Measurements from ENCODE around the gene SIPA1.
"Not testable (repeated sequence)": the region's sequence is repeated elsewhere in the genome, so short reads cannot be mapped to it uniquely, and the experiment has no call there.

SIPA1 gene

DNA sequence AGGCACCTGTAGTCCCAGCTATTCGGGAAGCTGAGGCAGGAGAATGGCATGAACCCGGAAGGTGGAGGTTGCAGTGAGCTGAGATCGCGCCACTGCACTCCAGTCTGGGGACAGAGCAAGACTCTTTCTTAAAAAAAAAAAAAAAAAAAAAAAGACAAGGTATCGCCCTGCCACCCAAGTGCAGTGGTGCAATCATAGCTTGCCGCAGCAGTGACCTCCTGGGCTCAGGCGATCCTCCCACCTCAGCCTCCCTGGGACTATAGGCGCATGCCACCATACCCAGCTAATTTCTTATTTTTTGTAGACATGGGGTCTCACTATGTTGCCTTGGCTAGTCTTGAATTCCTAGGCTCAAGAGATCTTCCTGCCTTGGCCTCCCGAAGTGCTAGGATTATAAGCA, 23.0 kb downstream of the SIPA1 start:
- H3K9me3 ChIP-seq (ENCODE audit: control insufficient read depth in 2 of 2, low read length in 2 of 2); H3K9ac ChIP-seq (ENCODE audit: low read depth in 1 of 2, low read length in 2 of 2); H3K27me3 ChIP-seq (ENCODE audit: control insufficient read depth in 2 of 2, insufficient read depth in 2 of 2, low read length in 2 of 2); H3K27ac ChIP-seq (ENCODE audit: low read depth in 2 of 2, low read length in 2 of 2); H3K4me3 ChIP-seq (ENCODE audit: low read length in 2 of 2): not testable (repeated sequence)
- Histone ChIP-seq H3K4me1 (ENCODE audit: control insufficient read depth in 2 of 2, insufficient read depth in 2 of 2, low read length in 2 of 2) (peaks cover 14 to 17% of the 10 kb centered on the region in 2 donors), H3K36me3 (ENCODE audit: control insufficient read depth in 2 of 2, insufficient read depth in 2 of 2, low read length in 2 of 2) (peaks cover 47 to 49% of the 10 kb centered on the region in 2 donors)

DNA sequence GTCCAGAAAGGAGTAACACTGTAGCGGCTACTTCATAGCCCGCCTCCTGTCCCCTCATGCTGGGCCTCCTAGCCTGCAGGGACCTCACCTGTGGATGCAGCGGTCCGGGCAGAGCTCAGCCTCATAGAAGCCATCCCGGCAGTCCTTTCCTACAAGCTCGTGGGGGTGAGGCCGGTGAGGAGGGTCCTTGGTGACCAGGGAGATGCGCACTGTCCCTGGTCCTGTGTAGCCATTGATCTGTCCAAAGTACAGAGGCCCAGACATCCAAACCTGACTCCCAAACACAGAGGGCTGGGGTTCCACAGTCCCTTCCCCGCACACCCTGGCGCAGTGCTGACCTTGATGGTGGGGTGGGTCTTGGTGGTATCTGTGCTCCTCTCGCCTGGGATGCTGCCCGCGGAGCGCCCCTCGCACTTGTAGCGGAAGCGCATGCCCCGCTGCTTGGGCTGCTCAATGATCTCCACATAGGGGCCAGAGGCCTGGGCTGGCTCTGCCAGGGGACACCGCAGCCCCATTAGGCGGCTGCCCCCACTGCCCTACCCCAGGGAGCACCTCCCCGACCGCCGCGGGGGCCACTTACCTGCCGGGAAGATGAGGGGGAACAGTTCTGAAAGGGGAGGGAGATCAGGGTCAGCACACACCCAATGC, 23.8 kb downstream of the SIPA1 start:
- peak overlapping the region; percentile 86 to 95 for H3K4me3 ChIP-seq (ENCODE audit: low read length in 2 of 2)
- H3K27me3 ChIP-seq (ENCODE audit: control insufficient read depth in 2 of 2, insufficient read depth in 2 of 2, low read length in 2 of 2), result no peaks in the 10 kb centered on the region
- peak overlapping the region; percentile 95 to 99 for H3K9ac ChIP-seq (ENCODE audit: low read depth in 1 of 2, low read length in 2 of 2)
- no peaks in the 10 kb centered on the region for H3K9me3 ChIP-seq (ENCODE audit: control insufficient read depth in 2 of 2, low read length in 2 of 2)
- peak overlapping the region; percentile 93 to 96 for H3K27ac ChIP-seq (ENCODE audit: low read depth in 2 of 2, low read length in 2 of 2)
- peaks cover 41 to 43% of the 10 kb centered on the region in 2 donors for H3K36me3 ChIP-seq (ENCODE audit: control insufficient read depth in 2 of 2, insufficient read depth in 2 of 2, low read length in 2 of 2)
- peaks cover 14 to 17% of the 10 kb centered on the region in 2 donors for H3K4me1 ChIP-seq (ENCODE audit: control insufficient read depth in 2 of 2, insufficient read depth in 2 of 2, low read length in 2 of 2)

DNA sequence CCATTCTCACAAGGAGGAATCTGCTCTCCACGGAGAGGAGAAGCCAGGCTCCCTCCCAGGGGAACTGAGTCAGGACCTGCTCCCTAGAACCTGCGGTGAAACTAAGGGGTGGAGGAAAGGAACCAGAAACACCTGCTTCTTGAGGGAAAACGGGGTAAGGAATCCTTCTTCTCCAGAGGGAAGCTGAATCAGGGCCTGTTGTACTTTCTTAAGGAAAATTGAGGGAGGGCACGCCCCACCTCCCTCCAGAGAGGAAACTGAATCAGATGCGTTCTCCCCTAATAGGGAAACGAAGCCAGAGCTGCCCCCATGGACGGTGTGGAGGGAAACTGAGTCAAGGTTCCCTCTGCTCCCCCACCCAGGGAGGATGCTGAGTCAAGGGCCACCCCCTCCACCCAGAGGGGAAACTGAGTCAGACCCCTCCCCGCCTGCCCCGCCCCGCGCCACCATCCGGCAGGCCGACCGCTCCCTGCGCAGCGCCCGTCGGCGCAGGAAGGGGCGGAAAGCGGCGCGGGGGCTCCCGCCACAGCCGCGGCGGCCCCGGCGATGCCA, 24.4 kb downstream of the SIPA1 start:
- no peaks in the 10 kb centered on the region for H3K27me3 ChIP-seq (ENCODE audit: control insufficient read depth in 2 of 2, insufficient read depth in 2 of 2, low read length in 2 of 2)
- H3K36me3 ChIP-seq (ENCODE audit: control insufficient read depth in 2 of 2, insufficient read depth in 2 of 2, low read length in 2 of 2), result peaks cover 36 to 37% of the 10 kb centered on the region in 2 donors
- H3K9ac ChIP-seq (ENCODE audit: low read depth in 1 of 2, low read length in 2 of 2), result peak overlapping the region; percentile 95 to 99
- no peaks in the 10 kb centered on the region for H3K9me3 ChIP-seq (ENCODE audit: control insufficient read depth in 2 of 2, low read length in 2 of 2)
- peaks cover 14 to 17% of the 10 kb centered on the region in 2 donors for H3K4me1 ChIP-seq (ENCODE audit: control insufficient read depth in 2 of 2, insufficient read depth in 2 of 2, low read length in 2 of 2)
- peak overlapping the region; percentile 93 to 96 for H3K27ac ChIP-seq (ENCODE audit: low read depth in 2 of 2, low read length in 2 of 2)
- peak overlapping the region; percentile 86 to 95 for H3K4me3 ChIP-seq (ENCODE audit: low read length in 2 of 2)

DNA sequence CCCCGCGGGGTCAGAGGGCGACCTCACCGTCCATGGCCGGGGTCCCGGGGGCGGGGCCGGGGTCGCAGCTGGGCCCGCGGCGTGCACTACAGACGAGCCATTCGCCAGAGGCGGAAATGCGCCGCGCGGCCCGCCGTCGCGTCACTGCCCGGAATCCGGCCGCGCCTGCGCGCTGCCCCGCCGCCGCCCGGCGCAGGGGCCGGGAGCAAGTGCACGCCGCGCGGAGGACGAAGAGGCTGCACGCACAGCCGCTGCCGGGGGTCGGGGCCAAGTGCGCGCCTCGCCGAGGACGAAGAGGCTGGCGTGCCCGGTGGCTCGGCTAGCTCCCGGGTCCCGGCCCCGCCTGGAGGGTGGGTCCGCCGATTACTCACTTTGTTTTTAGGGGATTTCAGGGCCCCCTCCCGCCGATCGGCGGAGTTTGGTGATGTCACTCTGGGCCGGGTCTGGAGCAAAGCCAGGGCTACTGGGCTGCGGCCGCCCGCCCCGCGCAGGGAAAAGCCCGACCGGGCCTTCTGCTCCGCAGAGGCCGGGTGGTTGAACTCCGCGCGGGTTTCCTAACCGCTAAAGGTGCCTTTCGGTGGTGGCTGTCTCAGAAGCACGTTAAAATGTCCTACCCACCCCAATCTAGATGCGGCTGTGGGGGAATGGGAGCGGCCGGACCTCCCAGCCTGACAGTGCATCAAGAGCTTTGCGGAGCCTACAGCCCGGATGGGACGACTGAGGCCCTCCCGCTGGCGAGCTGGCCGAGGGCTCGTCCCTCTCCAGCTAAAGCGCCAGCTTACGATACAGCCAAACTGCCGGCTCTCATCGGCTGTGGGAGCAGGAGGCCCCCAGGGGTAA, 25.1 kb downstream of the SIPA1 start, which contains the start of gene RELA:
TSS of gene RELA (minus strand) at position 118 of the 840 bp plus-strand sequence. CDS start at position 34, 84 bp downstream.
- H3K4me1 ChIP-seq (ENCODE audit: control insufficient read depth in 2 of 2, insufficient read depth in 2 of 2, low read length in 2 of 2), result peaks cover 14 to 17% of the 10 kb centered on the region in 2 donors
- peaks cover 29 to 30% of the 10 kb centered on the region in 2 donors for H3K36me3 ChIP-seq (ENCODE audit: control insufficient read depth in 2 of 2, insufficient read depth in 2 of 2, low read length in 2 of 2)
- H3K9ac ChIP-seq (ENCODE audit: low read depth in 1 of 2, low read length in 2 of 2), result peak within 1 kb of the TSS; percentile 95 to 99
- H3K9me3 ChIP-seq (ENCODE audit: control insufficient read depth in 2 of 2, low read length in 2 of 2), result no peaks in the 10 kb centered on the region
- H3K27me3 ChIP-seq (ENCODE audit: control insufficient read depth in 2 of 2, insufficient read depth in 2 of 2, low read length in 2 of 2), result no peaks in the 10 kb centered on the region
- peak within 1 kb of the TSS; percentile 93 to 96 for H3K27ac ChIP-seq (ENCODE audit: low read depth in 2 of 2, low read length in 2 of 2)
- H3K4me3 ChIP-seq (ENCODE audit: low read length in 2 of 2), result peak within 1 kb of the TSS; percentile 86 to 95

DNA sequence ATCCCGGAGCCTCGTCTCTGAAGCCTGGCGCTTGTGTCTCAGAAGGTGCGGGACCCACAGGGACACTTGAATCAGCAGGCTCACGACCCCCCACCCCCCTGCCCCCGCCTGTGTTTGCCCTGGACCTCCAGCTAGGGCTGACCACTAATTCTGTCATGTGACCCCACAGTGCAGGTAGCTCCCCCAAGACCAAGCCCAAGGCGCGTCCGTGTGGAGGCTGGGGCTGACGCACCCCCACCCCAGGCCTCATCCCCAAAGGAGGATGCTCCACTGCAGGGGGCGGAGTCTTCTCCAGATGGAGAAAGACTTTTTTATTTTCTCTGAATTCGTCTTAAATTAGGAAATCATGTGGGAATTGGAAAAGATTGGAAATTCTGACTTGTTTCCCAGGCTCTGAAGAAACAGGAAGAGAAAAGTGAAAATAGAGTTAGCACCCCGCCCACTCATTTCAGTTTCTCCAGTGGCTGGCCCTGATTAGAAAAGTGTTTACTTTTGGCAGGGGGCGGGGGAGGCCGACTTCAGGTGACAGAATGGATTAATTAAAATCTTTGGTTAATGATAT, 25.8 kb downstream of the SIPA1 start:
- Histone ChIP-seq H3K27ac (ENCODE audit: low read depth in 2 of 2, low read length in 2 of 2) (peak overlapping the region; percentile 93 to 96), H3K27me3 (ENCODE audit: control insufficient read depth in 2 of 2, insufficient read depth in 2 of 2, low read length in 2 of 2) (no peaks in the 10 kb centered on the region), H3K4me3 (ENCODE audit: low read length in 2 of 2) (peak overlapping the region; percentile 86 to 95), H3K36me3 (ENCODE audit: control insufficient read depth in 2 of 2, insufficient read depth in 2 of 2, low read length in 2 of 2) (peaks cover 22 to 23% of the 10 kb centered on the region in 2 donors), H3K9me3 (ENCODE audit: control insufficient read depth in 2 of 2, low read length in 2 of 2) (no peaks in the 10 kb centered on the region), H3K9ac (ENCODE audit: low read depth in 1 of 2, low read length in 2 of 2) (peak overlapping the region; percentile 79 to 95), H3K4me1 (ENCODE audit: control insufficient read depth in 2 of 2, insufficient read depth in 2 of 2, low read length in 2 of 2) (peaks cover 14 to 17% of the 10 kb centered on the region in 2 donors)

DNA sequence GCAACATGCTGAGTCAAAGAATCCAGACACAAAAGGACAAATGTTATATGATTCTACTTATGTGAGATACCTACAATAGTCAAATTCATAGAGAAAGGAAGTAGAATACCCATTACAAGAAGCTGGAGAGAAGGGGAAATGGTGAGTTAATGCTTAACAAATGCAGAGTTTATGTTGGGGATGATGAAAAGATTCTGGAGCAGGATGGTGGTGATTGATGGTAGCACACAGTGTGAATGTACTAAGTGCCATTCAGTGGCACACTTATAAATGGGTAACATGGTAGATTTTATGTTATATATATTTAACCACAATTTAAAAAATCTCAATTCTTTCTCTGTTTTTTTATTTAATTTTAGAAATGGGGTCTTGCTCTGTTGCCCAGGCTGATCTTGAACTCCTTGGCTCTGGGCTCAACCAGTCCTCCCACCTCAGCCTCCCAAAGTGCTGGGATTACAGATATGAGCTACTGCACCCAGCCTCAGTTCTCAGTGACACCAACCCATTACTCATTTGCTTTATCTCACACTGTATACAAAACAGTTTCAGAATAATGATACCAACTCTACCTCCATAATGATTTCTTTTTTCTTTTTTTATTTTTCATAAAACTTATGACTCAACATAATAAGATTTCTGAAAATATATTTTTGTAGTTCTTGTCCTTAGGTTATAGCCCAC, 34.4 kb downstream of the SIPA1 start:
- Histone ChIP-seq H3K4me3 (ENCODE audit: low read length in 2 of 2) (no peak overlapping the region), H3K36me3 (ENCODE audit: control insufficient read depth in 2 of 2, insufficient read depth in 2 of 2, low read length in 2 of 2) (no peaks in the 10 kb centered on the region), H3K4me1 (ENCODE audit: control insufficient read depth in 2 of 2, insufficient read depth in 2 of 2, low read length in 2 of 2) (no peaks in the 10 kb centered on the region), H3K27me3 (ENCODE audit: control insufficient read depth in 2 of 2, insufficient read depth in 2 of 2, low read length in 2 of 2) (no peaks in the 10 kb centered on the region), H3K9me3 (ENCODE audit: control insufficient read depth in 2 of 2, low read length in 2 of 2) (no peaks in the 10 kb centered on the region), H3K9ac (ENCODE audit: low read depth in 1 of 2, low read length in 2 of 2) (no peak overlapping the region), H3K27ac (ENCODE audit: low read depth in 2 of 2, low read length in 2 of 2) (no peak overlapping the region)

DNA sequence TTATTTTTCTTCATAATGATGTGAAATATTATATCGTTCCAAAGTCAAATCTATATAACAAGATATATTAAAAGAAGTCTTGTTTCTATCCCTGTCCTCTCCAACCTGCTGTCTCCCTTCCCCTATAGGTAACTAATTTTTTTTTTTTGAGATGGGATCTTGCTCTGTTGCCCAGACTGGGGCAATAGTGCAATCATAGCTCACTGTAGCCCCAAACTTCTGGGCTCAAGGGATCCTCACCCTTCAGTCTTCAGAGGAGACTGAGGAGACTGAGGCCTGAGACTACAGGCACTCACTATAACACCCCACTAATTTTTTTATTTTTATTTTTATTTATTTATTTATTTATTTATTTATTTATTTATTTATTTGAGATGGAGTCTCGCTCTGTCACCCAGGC, 35.1 kb downstream of the SIPA1 start:
- no peaks in the 10 kb centered on the region for H3K4me1 ChIP-seq (ENCODE audit: control insufficient read depth in 2 of 2, insufficient read depth in 2 of 2, low read length in 2 of 2)
- H3K9me3 ChIP-seq (ENCODE audit: control insufficient read depth in 2 of 2, low read length in 2 of 2), result no peaks in the 10 kb centered on the region
- no peaks in the 10 kb centered on the region for H3K36me3 ChIP-seq (ENCODE audit: control insufficient read depth in 2 of 2, insufficient read depth in 2 of 2, low read length in 2 of 2)
- H3K27ac ChIP-seq (ENCODE audit: low read depth in 2 of 2, low read length in 2 of 2), result no peak overlapping the region
- no peaks in the 10 kb centered on the region for H3K27me3 ChIP-seq (ENCODE audit: control insufficient read depth in 2 of 2, insufficient read depth in 2 of 2, low read length in 2 of 2)
- H3K4me3 ChIP-seq (ENCODE audit: low read length in 2 of 2), result no peak overlapping the region
- no peak overlapping the region for H3K9ac ChIP-seq (ENCODE audit: low read depth in 1 of 2, low read length in 2 of 2)

DNA sequence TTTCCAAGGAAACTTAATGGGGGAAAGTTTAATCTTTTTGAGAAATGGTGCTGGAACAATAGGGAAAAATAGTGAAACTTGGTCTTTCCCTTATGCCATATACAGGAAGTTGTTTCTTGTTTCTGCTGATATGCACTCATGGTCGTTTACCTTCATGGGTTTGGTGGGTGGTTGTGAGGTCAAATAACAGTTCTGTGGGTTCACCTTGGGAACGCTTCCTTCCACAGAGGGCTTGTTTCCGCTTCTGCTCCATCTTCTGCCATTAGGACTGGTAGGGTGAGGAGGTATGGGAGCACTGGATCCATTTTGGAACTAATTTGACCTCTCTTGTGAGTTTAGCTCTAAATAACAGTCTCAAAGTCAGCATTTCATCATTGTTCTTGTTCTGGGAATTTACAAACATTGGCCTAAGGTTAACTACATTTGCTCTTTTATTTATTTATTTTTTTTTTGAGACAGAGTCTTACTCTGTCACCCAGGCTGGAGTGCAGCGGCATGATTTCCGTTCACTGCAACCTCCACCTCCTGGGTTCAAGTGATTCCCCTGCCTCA, 42.4 kb downstream of the SIPA1 start:
- Histone ChIP-seq H3K27me3 (ENCODE audit: control insufficient read depth in 2 of 2, insufficient read depth in 2 of 2, low read length in 2 of 2) (no peaks in the 10 kb centered on the region), H3K36me3 (ENCODE audit: control insufficient read depth in 2 of 2, insufficient read depth in 2 of 2, low read length in 2 of 2) (no peaks in the 10 kb centered on the region), H3K9me3 (ENCODE audit: control insufficient read depth in 2 of 2, low read length in 2 of 2) (no peaks in the 10 kb centered on the region), H3K27ac (ENCODE audit: low read depth in 2 of 2, low read length in 2 of 2) (no peak overlapping the region), H3K9ac (ENCODE audit: low read depth in 1 of 2, low read length in 2 of 2) (no peak overlapping the region), H3K4me3 (ENCODE audit: low read length in 2 of 2) (no peak overlapping the region), H3K4me1 (ENCODE audit: control insufficient read depth in 2 of 2, insufficient read depth in 2 of 2, low read length in 2 of 2) (no peaks in the 10 kb centered on the region)

DNA sequence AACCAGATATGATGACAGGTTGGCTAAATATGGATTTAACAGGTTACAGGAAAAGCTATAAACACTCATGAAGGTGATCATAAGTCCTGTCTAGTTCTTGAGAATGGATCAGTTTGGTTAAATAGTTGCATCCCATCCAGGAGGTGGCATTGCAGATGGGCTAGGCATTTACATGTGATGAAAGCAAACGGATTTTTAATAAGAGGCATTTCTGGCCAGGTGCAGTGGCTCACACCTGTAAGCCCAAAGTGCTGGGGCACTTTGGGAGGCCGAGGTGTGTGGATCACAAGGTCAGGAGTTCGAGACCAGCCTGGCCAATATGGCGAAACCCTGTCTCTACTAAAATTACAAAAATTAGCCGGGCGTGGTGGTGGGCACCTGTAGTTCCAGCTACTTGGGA, 45.6 kb downstream of the SIPA1 start:
- H3K27ac ChIP-seq (ENCODE audit: low read depth in 2 of 2, low read length in 2 of 2); H3K27me3 ChIP-seq (ENCODE audit: control insufficient read depth in 2 of 2, insufficient read depth in 2 of 2, low read length in 2 of 2); H3K9me3 ChIP-seq (ENCODE audit: control insufficient read depth in 2 of 2, low read length in 2 of 2); H3K4me3 ChIP-seq (ENCODE audit: low read length in 2 of 2); H3K4me1 ChIP-seq (ENCODE audit: control insufficient read depth in 2 of 2, insufficient read depth in 2 of 2, low read length in 2 of 2); H3K36me3 ChIP-seq (ENCODE audit: control insufficient read depth in 2 of 2, insufficient read depth in 2 of 2, low read length in 2 of 2); H3K9ac ChIP-seq (ENCODE audit: low read depth in 1 of 2, low read length in 2 of 2): not testable (repeated sequence)
